ENCODE measurements around the gene SLC38A10. TPM values are rescaled to one million over a fixed set of nuclear protein-coding genes. Genes with fewer than 3 reads are reported as not detected.
A peak's percentile ranks its signal among the peaks of the same experiment; 100 is the strongest.

The SLC38A10 gene
- total RNA-seq, 1 experiment from 2014 or later = 81.4 TPM

- Histone ChIP-seq H3K27ac (no peak overlapping the region), H3K27me3 (replicated peaks) (peaks cover 7% of the 10 kb centered on the region; the same call in 1 of the 2 replicates), H3K9me3 (replicated peaks) (no peaks in the 10 kb centered on the region), H3K4me1 (replicated peaks) (no peaks in the 10 kb centered on the region; the same call in 1 of the 2 replicates), H3K36me3 (peaks cover 14% of the 10 kb centered on the region), H3K4me3 (no peak overlapping the region)
- DNase-seq (ENCODE audit: low read depth in 1 of 2, low spot score in 2 of 2) = no peak
These were observed 40.1 kb upstream of the SLC38A10 start for GRCh38 chr17:81334987-81335772.

DNA sequence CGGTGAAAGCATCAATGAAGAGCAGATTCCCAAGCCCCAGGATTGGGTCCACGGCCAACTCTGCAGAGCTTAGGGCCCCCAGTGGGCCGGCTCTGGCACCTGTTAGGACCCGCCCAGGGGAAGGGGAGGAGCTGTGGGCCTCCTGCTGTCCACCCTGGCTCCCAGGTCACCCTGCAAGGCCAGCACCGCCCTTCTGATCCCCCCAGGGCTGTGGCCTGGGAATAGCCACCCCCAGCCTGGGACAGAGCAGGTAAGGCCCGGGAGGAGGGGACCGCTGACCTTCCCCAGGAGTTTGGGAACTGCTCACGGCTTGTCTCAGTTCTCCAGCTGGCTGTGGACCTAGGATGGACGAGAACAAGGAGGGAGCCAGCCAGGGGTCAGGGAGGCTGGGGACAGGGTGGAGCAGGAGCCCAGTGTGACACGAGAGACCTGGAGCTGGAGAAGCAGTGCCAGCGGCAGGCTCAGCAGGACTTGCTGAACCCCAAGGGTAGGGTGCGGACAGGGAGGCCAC, 39.3 kb upstream of the SLC38A10 start:
- peaks cover 7% of the 10 kb centered on the region; the same call in 1 of the 2 replicates for H3K27me3 ChIP-seq (replicated peaks)
- no peak for DNase-seq (ENCODE audit: low read depth in 1 of 2, low spot score in 2 of 2)
- peaks cover 10% of the 10 kb centered on the region for H3K36me3 ChIP-seq
- H3K4me1 ChIP-seq (replicated peaks) = peaks cover 7% of the 10 kb centered on the region
- no peaks in the 10 kb centered on the region for H3K9me3 ChIP-seq (replicated peaks)
- no peak overlapping the region for H3K27ac ChIP-seq
- no peak overlapping the region for H3K4me3 ChIP-seq

DNA sequence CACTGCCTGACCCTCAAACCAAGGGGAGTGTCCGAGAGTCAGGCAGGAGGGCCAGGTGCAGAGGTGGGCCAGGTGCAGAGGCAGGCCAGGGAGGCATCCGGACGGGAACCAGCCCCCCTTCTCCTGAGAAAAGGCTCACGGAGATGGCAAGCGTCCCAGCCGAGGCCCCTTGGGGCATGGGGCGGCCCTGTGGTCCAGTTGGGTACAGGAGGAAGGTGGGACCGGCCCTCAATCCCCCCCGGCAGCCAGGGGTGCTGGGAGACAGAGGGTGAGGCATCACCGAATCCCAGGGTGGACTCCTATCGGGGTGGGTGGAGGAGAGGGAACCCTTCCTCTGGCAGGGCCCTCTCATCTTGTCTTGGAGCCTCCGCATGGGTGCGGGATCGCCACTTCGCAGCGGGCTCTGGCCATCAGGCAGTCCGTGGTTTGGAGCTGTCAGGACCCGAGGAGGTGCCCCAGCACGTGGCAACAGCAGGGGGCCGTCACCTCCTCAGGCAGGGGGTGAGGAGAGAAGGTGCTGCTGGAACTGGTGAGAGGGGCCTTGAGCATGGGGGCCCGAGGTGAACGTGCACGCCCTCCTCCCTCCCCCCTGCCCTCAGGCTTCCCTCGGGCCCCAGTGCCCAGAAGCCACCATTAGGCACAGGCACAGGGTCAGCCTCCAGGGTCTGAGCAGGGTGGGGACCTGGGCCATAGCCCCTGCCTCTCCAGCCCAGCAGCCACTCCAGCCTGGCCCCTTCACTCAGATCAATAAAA, 38.7 kb upstream of the SLC38A10 start:
- Histone ChIP-seq H3K4me3 (no peak overlapping the region), H3K27me3 (replicated peaks) (peaks cover 7% of the 10 kb centered on the region; the same call in 1 of the 2 replicates), H3K27ac (no peak overlapping the region), H3K4me1 (replicated peaks) (peaks cover 13% of the 10 kb centered on the region), H3K36me3 (peaks cover 5% of the 10 kb centered on the region; the same call in 1 of the 2 replicates), H3K9me3 (replicated peaks) (no peaks in the 10 kb centered on the region)
- DNase-seq (ENCODE audit: low read depth in 1 of 2, low spot score in 2 of 2) = no peak

GRCh38 chr17:81332914-81333528, 37.9 kb upstream of the SLC38A10 start:
- Histone ChIP-seq H3K4me3 (no peak overlapping the region), H3K4me1 (replicated peaks) (peaks cover 15% of the 10 kb centered on the region), H3K9me3 (replicated peaks) (no peaks in the 10 kb centered on the region), H3K27ac (no peak overlapping the region), H3K36me3 (no peaks in the 10 kb centered on the region), H3K27me3 (replicated peaks) (peaks cover 7% of the 10 kb centered on the region; the same call in 1 of the 2 replicates)
- DNase-seq (ENCODE audit: low read depth in 1 of 2, low spot score in 2 of 2) = no peak

- H3K4me3 ChIP-seq = no peak overlapping the region
- no peaks in the 10 kb centered on the region for H3K9me3 ChIP-seq (replicated peaks)
- no peak overlapping the region for H3K27ac ChIP-seq
- no peaks in the 10 kb centered on the region for H3K36me3 ChIP-seq
- peaks cover 7% of the 10 kb centered on the region; the same call in 1 of the 2 replicates for H3K27me3 ChIP-seq (replicated peaks)
- DNase-seq (ENCODE audit: low read depth in 1 of 2, low spot score in 2 of 2) = no peak
- H3K4me1 ChIP-seq (replicated peaks) = peaks cover 15% of the 10 kb centered on the region
These were observed 37.2 kb upstream of the SLC38A10 start for GRCh38 chr17:81332118-81332834.

DNA sequence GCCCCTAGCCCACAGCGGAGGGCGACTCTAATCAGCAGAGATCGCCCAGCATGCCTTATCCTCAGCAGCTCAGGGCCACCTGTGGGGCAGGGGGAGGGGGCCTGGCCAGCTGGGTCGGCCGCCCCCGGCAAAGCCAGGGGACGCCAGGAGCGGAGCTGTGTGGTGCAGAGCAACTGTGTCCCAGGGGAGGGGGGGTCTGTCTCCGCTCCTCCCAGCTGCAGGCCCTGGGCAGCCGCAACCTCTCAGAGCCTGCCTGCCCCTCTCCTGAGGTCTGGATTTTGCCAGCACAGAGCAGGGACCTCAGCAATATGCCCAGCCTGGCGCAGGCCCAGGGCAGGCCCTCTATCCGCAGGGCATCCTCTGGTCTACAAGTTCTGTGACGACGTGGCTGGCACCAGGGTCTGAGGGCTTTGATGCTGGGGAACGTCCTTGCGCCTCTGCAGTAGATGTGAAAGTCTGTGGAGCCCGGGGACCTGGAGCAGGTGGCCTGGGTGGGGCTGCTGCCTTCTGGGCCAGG, 36.5 kb upstream of the SLC38A10 start:
- no peak for DNase-seq (ENCODE audit: low read depth in 1 of 2, low spot score in 2 of 2)
- H3K27me3 ChIP-seq (replicated peaks) = peaks cover 7% of the 10 kb centered on the region; the same call in 1 of the 2 replicates
- peaks cover 15% of the 10 kb centered on the region for H3K4me1 ChIP-seq (replicated peaks)
- H3K4me3 ChIP-seq = no peak overlapping the region
- no peaks in the 10 kb centered on the region for H3K9me3 ChIP-seq (replicated peaks)
- H3K27ac ChIP-seq = no peak overlapping the region
- H3K36me3 ChIP-seq = no peaks in the 10 kb centered on the region

- H3K4me1 ChIP-seq (replicated peaks) = peaks cover 15% of the 10 kb centered on the region
- H3K4me3 ChIP-seq = no peak overlapping the region
- H3K9me3 ChIP-seq (replicated peaks) = no peaks in the 10 kb centered on the region
- H3K27ac ChIP-seq = no peak overlapping the region
- DNase-seq (ENCODE audit: low read depth in 1 of 2, low spot score in 2 of 2) = no peak
- peaks cover 7% of the 10 kb centered on the region; the same call in 1 of the 2 replicates for H3K27me3 ChIP-seq (replicated peaks)
- H3K36me3 ChIP-seq = no peaks in the 10 kb centered on the region
These were observed 35.8 kb upstream of the SLC38A10 start for GRCh38 chr17:81330884-81331245.

- no peak for DNase-seq (ENCODE audit: low read depth in 1 of 2, low spot score in 2 of 2)
- Histone ChIP-seq H3K36me3 (no peaks in the 10 kb centered on the region), H3K27me3 (replicated peaks) (peaks cover 7% of the 10 kb centered on the region; the same call in 1 of the 2 replicates), H3K9me3 (replicated peaks) (no peaks in the 10 kb centered on the region), H3K27ac (no peak overlapping the region), H3K4me3 (no peak overlapping the region), H3K4me1 (replicated peaks) (peaks cover 15% of the 10 kb centered on the region)
These were observed 35.1 kb upstream of the SLC38A10 start for GRCh38 chr17:81329927-81330883.

GRCh38 chr17:81328978-81329926, 34.1 kb upstream of the SLC38A10 start:
- peak; percentile 79 to 95 for DNase-seq (ENCODE audit: low read depth in 1 of 2, low spot score in 2 of 2)
- H3K9me3 ChIP-seq (replicated peaks) = no peaks in the 10 kb centered on the region
- H3K4me1 ChIP-seq (replicated peaks) = peaks cover 15% of the 10 kb centered on the region
- H3K27ac ChIP-seq = no peak overlapping the region
- no peak overlapping the region for H3K4me3 ChIP-seq
- H3K27me3 ChIP-seq (replicated peaks) = peaks cover 7% of the 10 kb centered on the region; the same call in 1 of the 2 replicates
- H3K36me3 ChIP-seq = no peaks in the 10 kb centered on the region

- Histone ChIP-seq H3K27ac (no peak overlapping the region), H3K4me1 (replicated peaks) (peaks cover 15% of the 10 kb centered on the region), H3K4me3 (no peak overlapping the region), H3K27me3 (replicated peaks) (peaks cover 7% of the 10 kb centered on the region; the same call in 1 of the 2 replicates), H3K36me3 (no peaks in the 10 kb centered on the region), H3K9me3 (replicated peaks) (no peaks in the 10 kb centered on the region)
- no peak for DNase-seq (ENCODE audit: low read depth in 1 of 2, low spot score in 2 of 2)
These were observed 33.4 kb upstream of the SLC38A10 start for GRCh38 chr17:81328489-81328888.

- DNase-seq (ENCODE audit: low read depth in 1 of 2, low spot score in 2 of 2) = no peak
- Histone ChIP-seq H3K4me1 (replicated peaks) (peaks cover 15% of the 10 kb centered on the region), H3K27ac (no peak overlapping the region), H3K4me3 (no peak overlapping the region), H3K27me3 (replicated peaks) (no peaks in the 10 kb centered on the region), H3K9me3 (replicated peaks) (no peaks in the 10 kb centered on the region), H3K36me3 (no peaks in the 10 kb centered on the region)
These were observed 30.7 kb upstream of the SLC38A10 start for GRCh38 chr17:81325714-81326358.
